ENCODE measurements around the gene PLCB1.

The PLCB1 gene

GRCh38 chr20:8150591-8150990 is 18.5 kb downstream of the PLCB1 start:
- TF ChIP-seq CTCF (IDR thresholded peaks at IDR 0.05; ENCODE audit: borderline replicate concordance, extremely low read depth, low read length, poor library complexity, severe bottlenecking) (no peak), EZH2 (IDR thresholded peaks at IDR 0.05; ENCODE audit: borderline replicate concordance, low read depth, low read length, severe bottlenecking) (no peak)

DNA sequence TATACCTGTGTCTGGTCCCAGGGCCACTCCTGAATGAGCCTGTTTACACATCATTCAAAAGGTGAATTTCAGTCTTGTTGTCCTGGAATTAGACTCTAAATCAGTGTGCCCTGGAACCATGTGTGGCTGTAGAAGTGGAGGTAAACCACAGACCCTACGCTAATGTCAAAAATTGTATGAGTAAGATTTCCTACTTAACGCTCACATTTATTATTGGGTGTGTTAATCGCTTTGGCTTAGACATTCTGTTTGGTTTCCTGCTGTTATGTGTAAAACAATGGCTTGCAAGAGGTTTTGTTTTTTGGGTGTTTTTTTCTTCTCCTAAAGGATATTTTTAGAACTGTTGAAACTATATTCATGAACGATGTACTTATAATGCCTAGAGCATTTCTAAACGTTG is 19.3 kb downstream of the PLCB1 start:
- TF ChIP-seq CTCF (IDR thresholded peaks at IDR 0.05; ENCODE audit: borderline replicate concordance, extremely low read depth, low read length, poor library complexity, severe bottlenecking), result no peak

More at GRCh38 chr20:8150591-8150990, 18.5 kb downstream of the PLCB1 start:
- Histone ChIP-seq H3K36me3 (ENCODE audit: insufficient read depth, low read length) (peaks cover 16% of the 10 kb centered on the region), H3K4me1 (ENCODE audit: insufficient read depth, low read length) (peaks cover 76% of the 10 kb centered on the region), H3K79me2 (ENCODE audit: insufficient read depth, low read length) (peaks cover 85% of the 10 kb centered on the region), H3K4me3 (ENCODE audit: low read depth in 1 of 2, low read length in 2 of 2) (no peak overlapping the region), H4K20me1 (ENCODE audit: insufficient read depth, low read length) (no peaks in the 10 kb centered on the region), H3K9ac (ENCODE audit: low read depth, low read length) (no peak overlapping the region), H3K27me3 (ENCODE audit: insufficient read depth, low read length, poor library complexity) (no peaks in the 10 kb centered on the region), H2AFZ (ENCODE audit: low read depth, low read length) (no peak overlapping the region), H3K4me2 (ENCODE audit: insufficient read depth, low read length) (no peak overlapping the region), H3K27ac (ENCODE audit: low read length) (peak overlapping the region; percentile 85), H3K9me3 (ENCODE audit: insufficient read depth, low read length, severe bottlenecking) (no peaks in the 10 kb centered on the region)
- ATAC-seq (ENCODE audit: insufficient read depth, low read depth) (no peak), DNase-seq (no peak)

GRCh38 chr20:8152183-8152582 is 20.1 kb downstream of the PLCB1 start:
- H3K27ac ChIP-seq (ENCODE audit: low read length), result peak overlapping the region; percentile 85
- no peak overlapping the region for H2AFZ ChIP-seq (ENCODE audit: low read depth, low read length)
- H3K9me3 ChIP-seq (ENCODE audit: insufficient read depth, low read length, severe bottlenecking), result no peaks in the 10 kb centered on the region
- H3K79me2 ChIP-seq (ENCODE audit: insufficient read depth, low read length), result peaks cover 81% of the 10 kb centered on the region
- H3K27me3 ChIP-seq (ENCODE audit: insufficient read depth, low read length, poor library complexity), result no peaks in the 10 kb centered on the region
- peaks cover 16% of the 10 kb centered on the region for H3K36me3 ChIP-seq (ENCODE audit: insufficient read depth, low read length)
- peak overlapping the region; percentile 13; the same call in 1 of the 2 replicates for H3K4me2 ChIP-seq (ENCODE audit: insufficient read depth, low read length)
- DNase-seq (no peak), ATAC-seq (ENCODE audit: insufficient read depth, low read depth) (no peak)
- H3K4me3 ChIP-seq (ENCODE audit: low read depth in 1 of 2, low read length in 2 of 2), result no peak overlapping the region
- H4K20me1 ChIP-seq (ENCODE audit: insufficient read depth, low read length), result peaks cover 4% of the 10 kb centered on the region; the same call in 1 of the 2 replicates
- peaks cover 76% of the 10 kb centered on the region for H3K4me1 ChIP-seq (ENCODE audit: insufficient read depth, low read length)
- H3K9ac ChIP-seq (ENCODE audit: low read depth, low read length), result peak overlapping the region; percentile 39; the same call in 1 of the 2 replicates
- TF ChIP-seq EZH2 (IDR thresholded peaks at IDR 0.05; ENCODE audit: borderline replicate concordance, low read depth, low read length, severe bottlenecking), result no peak
- TF ChIP-seq CTCF (IDR thresholded peaks at IDR 0.05; ENCODE audit: borderline replicate concordance, extremely low read depth, low read length, poor library complexity, severe bottlenecking), result no peak

More for the DNA sequence above, 19.3 kb downstream of the PLCB1 start:
- no peak overlapping the region for H3K9ac ChIP-seq (ENCODE audit: low read depth, low read length)
- H3K9me3 ChIP-seq (ENCODE audit: insufficient read depth, low read length, severe bottlenecking), result no peaks in the 10 kb centered on the region
- H4K20me1 ChIP-seq (ENCODE audit: insufficient read depth, low read length), result peaks cover 4% of the 10 kb centered on the region; the same call in 1 of the 2 replicates
- H3K36me3 ChIP-seq (ENCODE audit: insufficient read depth, low read length), result peaks cover 16% of the 10 kb centered on the region
- H3K79me2 ChIP-seq (ENCODE audit: insufficient read depth, low read length), result peaks cover 85% of the 10 kb centered on the region
- no peak for DNase-seq
- H3K4me2 ChIP-seq (ENCODE audit: insufficient read depth, low read length), result no peak overlapping the region
- ATAC-seq (ENCODE audit: insufficient read depth, low read depth), result 0 out of 3 replicates have a peak, but pooled peaks have one; percentile 15
- H3K4me3 ChIP-seq (ENCODE audit: low read depth in 1 of 2, low read length in 2 of 2), result no peak overlapping the region
- H3K27me3 ChIP-seq (ENCODE audit: insufficient read depth, low read length, poor library complexity), result no peaks in the 10 kb centered on the region
- peaks cover 76% of the 10 kb centered on the region for H3K4me1 ChIP-seq (ENCODE audit: insufficient read depth, low read length)
- H2AFZ ChIP-seq (ENCODE audit: low read depth, low read length), result no peak overlapping the region
- H3K27ac ChIP-seq (ENCODE audit: low read length), result peak overlapping the region; percentile 85
